NCI-H526 treated with DMSO at 0.1 percent for 48 hours (cell line): ENCODE data around the gene C17orf114.

Experiments used
- DNase-seq: peaks from one replicate; lab custom pipeline; 2025; lab: John Stamatoyannopoulos, UW

Gene C17orf114

DNA sequence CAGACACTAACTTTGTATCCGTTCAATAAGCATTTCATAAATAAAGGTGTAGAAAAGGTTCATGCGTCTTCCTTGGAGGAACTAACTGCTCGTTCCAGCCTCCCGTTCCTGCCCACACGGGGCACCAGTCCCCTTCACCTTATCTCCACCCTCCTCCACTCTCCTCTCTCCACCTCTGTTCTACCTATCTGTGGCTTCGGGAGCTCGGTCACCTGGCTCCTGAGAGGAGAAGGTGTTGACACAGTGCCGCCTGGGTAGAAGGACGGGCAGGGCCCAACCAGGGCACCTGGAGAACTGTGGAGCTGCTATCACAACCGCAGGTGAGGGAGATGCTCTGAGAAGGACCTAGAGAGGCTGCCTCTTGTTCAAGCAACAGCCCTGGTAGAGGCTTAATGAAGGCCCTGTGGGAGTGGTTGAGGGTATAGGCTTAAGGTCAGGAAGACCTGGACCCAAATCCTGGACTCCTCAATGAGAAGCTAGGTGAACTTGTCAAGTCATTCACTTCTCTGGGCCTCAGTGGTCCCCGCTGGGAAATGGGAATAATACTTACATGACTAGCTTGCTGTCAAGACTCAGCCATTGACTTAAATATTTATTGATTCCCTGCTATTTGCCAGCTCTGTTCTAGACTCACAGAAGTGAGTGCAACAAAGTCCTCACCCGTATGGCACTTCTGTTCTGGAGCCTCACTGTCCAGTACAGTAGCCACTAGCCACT, 21.4 kb upstream of the C17orf114 start:
- no peak for DNase-seq

DNA sequence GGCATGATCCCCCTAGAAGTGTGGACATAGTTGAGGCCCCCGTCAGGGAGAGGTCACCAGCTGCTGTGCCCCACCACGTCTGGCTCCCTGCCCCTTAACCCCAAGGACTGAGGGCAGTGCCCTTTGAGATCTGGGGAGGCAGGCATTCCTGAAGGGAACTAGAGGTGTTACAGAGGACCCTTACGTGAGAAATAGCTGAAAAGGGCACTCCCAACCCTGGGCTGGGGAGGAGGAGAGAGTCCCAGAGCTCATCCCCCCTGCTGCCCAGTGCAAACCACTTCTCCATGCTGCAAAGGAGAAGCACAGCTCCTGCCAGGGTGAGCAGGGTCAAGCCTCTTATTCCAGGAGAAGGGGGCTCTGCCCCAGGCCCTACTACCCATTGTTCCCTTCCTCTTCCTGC, 20.7 kb upstream of the C17orf114 start:
- DNase-seq: no peak

DNA sequence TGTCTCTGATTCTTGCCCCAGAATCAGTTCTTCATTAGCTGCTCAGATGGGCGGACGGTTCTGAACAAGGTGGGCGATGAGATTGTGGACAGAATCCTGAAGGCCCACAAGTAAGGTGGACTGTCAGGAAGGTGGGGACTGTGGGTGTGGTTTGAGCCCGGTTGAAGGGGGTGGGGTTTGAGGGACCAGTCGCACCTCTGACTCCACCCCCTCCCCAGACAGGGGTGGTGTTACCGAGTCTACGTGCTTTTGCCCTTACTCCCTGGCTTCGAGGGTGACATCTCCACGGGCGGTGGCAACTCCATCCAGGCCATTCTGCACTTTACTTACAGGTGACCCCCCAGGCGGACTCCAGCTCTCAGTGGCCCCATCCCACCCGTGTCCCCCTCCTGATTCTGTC, 16.1 kb upstream of the C17orf114 start:
- DNase-seq: no peak

DNA sequence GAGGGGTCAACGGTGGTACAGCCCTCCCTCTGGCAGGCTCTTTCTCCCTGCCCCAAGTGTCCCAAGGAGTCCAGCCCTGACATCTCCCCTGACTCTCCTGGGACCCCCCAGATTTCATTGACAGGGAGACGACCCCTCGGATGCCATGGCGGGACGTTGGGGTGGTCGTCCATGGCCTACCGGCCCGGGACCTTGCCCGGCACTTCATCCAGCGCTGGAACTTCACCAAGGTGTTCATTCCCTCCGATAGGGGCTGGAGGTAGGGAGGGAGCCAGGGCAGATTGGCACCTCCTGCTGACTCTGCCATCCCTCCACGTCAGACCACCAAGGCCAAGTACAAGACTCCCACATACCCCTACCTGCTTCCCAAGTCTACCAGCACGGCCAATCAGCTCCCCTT, 14.7 kb upstream of the C17orf114 start:
- DNase-seq: no peak

DNA sequence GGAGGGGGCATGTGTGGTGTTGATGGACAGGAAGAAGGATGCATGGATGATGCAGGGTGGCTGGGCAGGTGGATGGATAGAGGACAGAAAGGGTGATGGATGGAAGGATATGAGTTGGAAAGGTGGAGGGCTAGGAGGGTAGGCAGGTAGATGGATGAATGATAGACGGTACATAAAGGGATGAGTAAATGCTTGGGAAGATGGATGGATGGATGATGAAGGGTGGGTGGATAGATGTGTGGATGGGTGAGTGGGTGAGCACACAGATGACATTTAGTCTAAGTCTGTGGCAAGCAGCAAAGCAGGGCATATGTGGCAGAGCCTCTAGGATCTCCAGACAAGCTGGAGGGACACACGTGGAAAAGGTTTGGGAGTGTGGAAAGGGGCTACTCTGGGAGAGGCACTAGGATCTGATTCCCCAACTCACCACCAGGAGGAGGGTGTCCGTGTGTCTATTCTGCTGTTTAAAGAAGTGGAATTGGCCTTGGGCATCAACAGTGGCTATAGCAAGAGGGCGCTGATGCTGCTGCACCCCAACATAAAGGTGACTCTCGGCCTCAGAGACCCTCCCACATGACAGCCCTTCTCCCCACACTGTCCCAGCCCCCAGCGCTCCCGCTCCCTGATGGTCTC, 13.0 kb upstream of the C17orf114 start:
- DNase-seq: no peak

DNA sequence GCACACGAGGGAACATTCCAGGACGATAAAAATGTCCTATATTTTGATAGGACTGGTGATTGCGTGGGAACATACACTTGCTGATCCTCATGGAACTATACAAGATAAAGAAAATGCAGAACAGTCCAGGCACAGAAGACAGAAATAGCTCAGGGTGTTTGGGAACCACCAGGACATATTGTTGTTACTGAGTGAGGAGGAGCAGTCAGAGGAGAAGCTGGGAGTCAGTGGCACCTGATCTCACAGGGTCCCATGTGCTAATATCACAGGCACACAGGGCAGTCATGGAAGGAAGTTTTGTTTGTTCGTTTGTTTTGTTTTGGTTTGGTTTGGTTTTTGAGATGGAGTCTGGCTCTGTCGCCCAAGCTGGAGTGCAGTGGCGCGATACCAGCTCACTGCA, 10.6 kb upstream of the C17orf114 start:
- no peak for DNase-seq

DNA sequence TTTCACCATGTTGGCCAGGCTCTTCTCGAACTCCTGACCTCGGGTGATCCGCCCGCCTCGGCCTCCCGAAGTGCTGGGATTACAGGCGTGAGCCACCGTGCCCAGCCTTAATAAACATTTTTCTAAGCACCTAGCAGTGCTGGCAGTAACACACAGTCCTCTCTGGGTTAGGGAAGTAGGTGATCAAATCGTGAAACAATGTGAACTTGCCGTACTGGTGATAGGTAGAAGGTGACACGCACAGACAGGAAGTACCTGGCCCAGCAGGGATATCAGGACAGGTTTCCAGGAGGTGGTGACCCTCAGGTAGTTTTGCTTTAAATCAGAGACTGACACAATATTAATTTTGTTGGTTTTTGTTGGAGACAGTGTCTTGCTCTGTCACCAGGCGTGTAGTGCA, 9.3 kb upstream of the C17orf114 start:
- DNase-seq: no peak

DNA sequence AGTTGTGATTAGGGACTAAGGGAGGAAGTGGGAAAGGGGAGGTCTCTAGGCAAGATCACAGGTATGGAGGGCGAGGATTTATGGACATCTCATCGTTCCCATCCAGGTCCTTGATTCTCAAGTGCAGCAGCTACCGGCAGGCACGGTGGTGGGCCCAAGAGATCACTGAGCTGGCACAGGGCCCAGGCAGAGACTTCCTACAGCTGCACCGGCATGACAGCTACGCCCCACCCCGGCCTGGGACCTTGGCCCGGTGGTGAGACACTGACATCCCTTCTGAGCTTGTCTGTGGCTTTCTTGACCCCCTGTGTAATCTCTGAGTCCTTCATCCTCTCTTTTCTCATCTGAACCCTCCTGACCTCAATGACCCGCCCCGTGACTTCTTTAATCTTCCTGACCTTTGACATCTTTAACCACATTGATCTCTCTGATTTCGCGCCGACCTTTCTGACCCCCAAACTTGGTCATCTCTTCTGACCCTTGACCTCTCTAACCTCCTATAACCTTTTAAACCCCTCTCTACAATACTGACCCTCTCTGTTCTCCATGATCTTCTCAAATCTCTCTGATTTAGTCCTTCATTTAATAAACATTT, 8.7 kb upstream of the C17orf114 start:
- no peak for DNase-seq

DNA sequence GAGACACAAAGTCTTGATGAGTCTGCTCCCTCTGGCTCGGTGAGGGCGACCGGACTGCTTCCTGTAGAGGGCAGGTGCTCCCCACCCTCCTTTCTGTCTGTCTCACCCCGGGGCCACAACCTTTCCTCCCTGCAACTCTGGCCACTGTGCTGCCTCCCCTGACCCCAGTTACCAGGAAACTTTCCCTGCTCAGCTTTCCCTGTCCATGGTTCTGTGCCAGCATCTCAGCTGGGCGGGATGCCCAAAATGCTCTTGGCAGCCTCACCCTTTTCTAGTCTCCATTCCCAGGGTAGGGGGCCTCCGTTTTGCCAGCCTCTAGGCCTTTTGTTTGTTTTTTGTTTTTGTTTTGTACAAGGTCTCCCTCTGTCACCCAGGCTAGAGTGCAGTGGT, 6.2 kb upstream of the C17orf114 start:
- no peak for DNase-seq

DNA sequence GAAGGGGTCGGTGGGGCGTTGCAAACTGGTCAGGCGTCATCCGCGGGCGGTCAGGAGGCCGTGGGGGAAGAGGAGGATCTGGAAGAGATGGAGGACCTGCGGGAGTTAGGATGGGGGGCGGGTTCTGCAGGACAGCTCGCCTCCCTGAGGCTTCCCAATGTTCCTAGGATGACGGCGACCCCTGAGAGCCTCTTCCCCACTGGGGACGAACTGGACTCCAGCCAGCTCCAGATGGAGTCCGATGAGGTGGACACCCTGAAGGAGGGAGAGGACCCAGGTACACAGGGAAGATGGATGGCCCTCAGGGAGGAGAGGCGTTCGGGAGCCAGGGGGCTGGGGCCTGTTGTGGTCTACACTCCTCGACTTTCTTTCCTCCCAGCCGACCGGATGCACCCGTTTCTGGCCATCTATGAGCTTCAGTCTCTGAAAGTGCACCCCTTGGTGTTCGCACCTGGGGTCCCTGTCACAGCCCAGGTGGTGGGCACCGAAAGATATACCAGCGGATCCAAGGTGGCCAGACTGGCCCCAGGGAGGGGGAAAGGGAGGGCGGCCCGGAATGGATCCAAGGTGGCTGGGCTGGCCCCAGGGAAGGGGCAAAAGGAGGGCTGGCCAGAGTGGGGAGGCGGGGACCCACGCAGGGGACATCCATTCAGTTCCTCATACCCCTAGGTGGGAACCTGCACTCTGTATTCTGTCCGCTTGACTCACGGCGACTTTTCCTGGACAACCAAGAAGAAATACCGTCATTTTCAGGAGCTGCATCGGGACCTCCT, 5.7 kb upstream of the C17orf114 start:
- DNase-seq: no peak

DNA sequence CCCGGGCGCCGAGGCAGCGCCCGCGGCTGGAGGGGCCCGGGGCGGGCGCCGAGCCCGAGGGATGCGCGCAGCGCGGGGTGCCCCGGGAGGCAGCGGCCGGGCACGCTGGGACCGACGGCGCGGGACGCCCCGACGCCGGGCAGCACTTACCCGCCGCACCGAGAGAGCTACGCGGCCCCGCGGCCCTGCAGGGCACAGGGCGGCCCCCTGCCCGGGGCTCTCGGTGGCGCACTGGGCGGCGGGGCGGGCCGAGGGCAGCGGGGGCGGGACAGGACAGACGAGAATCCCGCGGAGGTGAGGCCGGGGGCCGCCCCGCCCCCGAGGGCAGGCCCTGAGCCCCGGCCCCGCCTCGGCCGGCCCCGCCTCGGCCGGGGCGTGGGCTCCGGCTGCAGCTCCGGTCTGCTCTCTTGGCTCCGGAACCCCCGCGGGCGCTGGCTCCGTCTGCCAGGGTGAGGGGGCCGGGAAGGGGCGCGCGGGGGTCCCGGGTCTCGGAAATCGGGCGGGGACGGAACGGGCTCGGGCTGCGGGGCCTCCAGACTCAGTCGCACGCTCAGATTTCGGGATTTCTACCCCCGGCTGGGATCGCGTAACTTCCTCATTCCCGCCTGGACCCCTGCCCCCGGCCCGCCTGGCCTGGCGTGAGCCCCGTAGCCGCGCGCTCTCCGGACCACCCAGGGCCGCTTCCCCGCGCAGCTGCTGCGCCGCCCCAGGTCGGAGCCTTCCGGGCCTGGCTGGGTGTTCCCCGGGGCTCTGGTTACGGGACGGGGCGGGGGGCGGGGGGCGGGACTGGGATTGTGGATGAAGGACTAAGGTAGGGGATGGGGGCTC, 4.9 kb upstream of the C17orf114 start, which contains the start of gene PLD2:
PLD2 (plus strand) TSS at position 376 of the 828 bp plus-strand sequence. CDS start 621 bp downstream, outside the sequence.
- DNase-seq: peak; percentile 22

DNA sequence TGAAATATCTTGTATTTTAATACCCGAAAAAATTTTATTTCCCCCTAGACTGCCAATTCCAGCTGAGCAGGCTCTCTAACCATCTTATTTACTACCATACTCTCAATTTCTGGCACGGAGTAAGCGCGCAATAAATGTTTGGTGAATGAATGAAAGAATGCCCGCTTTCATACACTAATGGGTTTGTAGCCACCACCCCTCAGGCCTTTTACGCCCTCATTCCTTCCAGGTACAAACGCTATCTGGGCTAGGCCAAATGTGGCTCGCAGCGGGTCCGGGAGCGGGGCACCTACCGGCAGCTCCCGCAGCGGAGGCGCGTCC, 4.3 kb upstream of the C17orf114 start:
- DNase-seq: no peak

DNA sequence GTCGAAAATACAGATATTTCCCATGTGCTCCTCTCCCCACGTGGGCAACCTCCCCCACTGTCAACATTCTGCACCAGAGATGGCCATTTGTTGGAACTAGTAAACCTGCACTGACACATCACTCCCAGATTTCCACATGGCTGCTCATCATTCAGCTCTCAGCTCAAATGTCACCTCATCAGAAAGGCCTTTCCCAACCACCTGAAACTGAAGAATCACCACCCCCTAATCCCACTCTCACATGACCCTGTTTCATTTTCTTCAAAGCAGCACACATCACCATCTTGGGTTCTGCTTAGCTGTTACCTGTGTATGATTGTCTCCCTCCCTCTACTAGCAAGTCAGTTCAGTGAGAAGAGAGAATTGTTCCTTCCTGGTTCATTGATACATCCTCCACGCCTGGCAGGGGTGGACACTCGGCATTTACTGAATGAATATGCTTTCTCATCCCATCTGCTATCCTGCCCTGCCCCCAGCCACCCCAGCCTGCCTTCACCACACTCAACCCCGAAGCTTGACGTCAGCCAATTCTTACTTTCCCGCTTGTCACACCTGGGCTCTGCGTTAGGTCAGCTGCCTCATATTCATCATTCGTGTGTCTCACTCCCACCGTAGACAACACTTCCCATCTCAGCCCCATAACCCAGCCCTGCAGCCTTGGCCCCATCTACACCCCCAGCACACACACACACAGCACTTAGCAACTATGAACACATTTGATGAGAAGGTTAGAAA, 1.5 kb downstream of the C17orf114 start:
- DNase-seq: no peak

DNA sequence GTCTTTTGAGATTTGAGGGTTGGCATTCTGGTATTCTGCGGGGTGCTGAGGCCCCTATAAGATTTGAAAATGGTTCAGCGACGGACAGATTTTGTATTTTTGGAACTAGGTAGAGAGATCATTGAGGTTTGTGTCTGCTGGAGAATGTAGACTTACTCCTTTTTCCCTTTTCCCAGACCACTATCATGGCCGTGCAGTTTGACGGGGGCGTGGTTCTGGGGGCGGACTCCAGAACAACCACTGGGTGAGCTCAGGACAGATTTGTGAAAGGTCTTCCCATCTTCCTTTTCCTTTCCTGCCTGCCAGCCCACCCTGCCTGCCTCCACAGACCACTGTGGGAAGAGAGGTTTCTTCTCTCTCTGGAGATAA, 5.6 kb downstream of the C17orf114 start:
- no peak for DNase-seq

DNA sequence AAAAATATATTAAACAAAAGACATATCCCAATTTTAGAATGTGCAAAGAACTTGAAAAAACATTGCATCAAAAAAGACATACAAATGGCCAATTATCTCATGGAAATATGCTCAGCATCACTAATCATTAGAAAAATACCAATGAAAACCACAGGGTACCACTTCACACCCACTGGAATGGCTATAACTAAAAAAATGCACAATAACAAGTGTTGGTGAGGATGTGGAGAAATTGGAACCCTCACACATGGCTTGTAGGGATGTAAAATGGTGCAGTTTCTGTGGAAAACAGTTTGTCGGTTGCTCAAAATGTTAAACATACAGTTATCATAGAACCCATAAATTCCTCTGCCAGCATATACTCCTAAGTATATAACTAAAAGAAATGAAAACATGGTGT, 7.0 kb downstream of the C17orf114 start:
- DNase-seq: no peak

DNA sequence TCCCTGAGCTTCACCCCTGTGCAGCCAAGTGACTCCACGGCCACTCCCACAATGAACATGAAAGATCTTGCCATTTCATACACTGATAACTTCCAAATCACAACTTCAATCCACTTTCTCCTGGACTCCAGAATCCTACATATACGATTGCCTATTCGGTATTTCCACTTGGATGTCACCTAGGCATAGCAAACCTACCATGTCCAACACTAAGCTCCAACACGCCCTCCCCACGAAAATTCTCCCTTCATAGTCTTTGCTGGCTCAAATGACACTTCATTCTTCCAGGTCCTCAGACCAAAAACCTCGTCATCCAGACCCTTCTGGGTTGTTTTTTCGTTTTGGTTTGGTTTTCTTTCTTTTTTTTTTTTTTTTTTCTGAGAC, 11.4 kb downstream of the C17orf114 start:
- DNase-seq: no peak

DNA sequence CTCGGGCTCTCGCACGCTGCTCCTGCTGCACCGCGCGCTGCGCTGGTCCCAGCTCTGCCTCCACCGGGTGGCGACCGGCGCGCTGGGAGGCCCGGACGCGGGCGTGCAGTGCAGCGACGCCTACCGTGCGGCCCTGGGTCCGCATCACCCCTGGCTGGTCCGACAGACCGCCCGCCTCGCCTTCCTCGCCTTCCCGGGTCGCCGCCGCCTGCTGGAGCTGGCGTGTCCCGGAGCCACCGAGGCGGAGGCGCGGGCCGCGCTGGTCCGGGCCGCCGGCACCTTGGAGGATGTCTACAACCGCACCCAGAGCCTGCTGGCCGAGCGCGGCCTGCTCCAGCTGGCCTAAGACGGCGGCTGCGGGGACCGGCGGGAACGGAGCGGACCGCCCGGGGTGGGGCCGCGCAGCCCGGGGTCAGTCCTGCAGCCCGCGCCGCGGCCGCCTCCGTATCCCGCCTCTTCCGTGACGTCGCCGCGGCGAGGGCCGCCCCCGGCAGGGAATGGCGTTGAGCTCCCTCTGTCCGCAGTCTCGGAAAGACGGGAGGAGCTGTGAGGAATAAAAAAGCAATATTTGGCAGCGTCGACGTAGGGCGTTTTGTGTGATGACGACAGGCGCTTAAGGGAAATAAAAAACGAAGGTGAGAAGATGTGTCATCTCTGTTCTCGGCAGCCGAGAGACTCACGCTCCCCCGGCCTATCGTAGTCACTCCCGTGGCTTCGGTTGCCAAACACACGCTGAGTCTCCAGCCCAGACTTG, 12.0 kb downstream of the C17orf114 start:
- peak; percentile 41 for DNase-seq

DNA sequence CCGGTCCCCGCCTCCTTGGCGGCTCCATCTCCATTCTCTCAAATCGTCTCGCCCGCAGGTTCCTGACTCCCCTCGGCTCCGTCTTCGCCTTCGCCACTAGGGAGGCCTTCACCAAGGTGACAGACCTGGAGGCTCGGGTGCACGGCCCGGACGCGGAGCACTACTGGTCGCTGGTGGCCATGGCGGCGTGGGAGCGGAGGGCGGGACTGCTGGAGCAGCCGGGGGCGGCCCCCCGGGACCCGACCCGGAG, 12.5 kb downstream of the C17orf114 start:
- no peak for DNase-seq

DNA sequence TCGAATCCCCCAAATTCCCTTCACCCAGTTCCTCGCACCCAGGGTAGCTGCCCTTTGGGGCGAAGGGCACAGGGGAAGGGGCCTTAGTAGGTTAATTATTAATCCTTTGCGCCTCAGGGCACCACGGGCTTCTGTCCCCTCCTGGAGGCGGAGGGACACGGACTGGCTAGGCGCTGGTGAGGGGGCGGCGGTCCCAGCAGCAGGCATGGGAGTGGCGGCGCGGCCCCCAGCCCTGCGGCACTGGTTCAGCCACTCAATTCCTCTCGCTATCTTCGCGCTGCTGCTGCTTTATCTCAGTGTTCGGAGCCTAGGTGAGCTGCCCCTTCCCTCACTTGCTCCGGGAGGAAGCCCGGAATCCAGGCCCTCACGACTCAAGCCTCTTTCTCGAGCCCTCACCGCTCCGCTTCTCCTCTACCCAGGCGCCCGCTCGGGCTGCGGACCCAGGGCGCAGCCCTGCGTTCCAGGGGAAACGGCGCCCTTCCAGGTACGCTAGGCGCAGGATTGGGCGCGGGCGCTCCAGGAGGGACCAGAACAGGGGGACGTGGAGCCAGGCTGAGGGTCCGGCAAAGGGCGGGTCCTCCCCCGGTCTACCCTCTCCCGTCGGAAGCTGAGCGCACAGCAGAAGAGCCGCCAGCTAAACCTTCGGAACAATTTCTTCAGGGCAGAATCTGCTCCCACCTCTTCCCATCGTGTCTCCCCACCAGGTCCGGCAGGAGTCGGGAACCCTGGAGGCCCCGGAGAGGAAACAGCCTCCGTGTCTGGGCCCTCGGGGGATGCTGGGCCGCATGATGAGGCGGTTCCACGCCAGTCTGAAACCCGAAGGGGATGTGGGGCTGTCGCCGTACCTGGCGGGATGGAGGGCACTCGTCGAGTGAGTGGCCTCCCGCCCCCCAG, 13.1 kb downstream of the C17orf114 start, which contains the start of gene GLTPD2:
GLTPD2 (plus strand) TSS at position 158 of the 894 bp plus-strand sequence; CDS start at position 206, 48 bp downstream.
- DNase-seq: no peak
